Ammon's horn (tissue), 1 donor: ENCODE measurements around the gene INSIG1.
A peak's percentile ranks its signal among the peaks of the same experiment; 100 is the strongest.

Experiments used
- DNase-seq: peaks from one replicate; pipeline ENCODE4 v3.0.0-alpha.2; 2016; ENCODE audit warnings: low spot score

INSIG1 gene

DNA sequence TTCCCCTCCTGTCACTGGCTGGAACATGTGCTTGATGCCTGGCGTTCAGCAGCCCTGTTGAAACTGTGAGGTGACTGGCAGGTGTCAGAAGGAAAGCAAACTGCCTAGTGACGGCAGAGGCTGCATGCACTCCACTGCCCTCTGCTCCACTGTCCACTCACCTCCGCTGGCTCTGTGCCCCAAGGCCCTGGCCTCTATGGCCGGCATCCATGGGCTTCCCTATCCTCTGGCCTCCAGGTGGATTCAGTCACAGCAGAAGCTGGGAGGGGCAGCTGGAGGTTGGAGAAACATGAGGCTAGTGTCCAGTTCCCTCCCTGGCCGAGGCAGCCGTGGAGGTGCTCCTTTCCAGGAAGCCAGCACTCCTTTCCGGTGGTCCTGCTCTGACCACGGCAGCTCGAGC is 31.2 kb upstream of the INSIG1 start:
- DNase-seq, result no peak

DNA sequence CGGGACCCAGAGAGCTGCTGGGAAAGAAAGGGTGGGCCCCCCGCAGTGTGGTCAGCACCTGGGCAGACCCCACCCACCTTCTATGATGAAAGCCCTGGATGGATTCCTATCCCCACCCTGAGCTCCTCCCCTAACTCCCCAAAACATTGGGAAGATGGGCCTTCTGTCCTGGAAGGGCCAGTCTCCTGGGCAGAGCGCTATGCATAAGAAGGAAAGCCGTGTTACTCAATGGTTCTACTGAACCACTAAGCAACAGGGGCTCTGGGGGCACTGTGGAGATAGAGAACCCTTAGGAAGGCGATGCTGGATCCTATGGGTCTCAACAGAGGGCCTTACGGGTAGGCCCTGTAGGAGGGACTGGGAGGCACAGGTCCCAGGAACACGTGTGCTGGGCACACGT is 30.7 kb upstream of the INSIG1 start:
- no peak for DNase-seq

DNA sequence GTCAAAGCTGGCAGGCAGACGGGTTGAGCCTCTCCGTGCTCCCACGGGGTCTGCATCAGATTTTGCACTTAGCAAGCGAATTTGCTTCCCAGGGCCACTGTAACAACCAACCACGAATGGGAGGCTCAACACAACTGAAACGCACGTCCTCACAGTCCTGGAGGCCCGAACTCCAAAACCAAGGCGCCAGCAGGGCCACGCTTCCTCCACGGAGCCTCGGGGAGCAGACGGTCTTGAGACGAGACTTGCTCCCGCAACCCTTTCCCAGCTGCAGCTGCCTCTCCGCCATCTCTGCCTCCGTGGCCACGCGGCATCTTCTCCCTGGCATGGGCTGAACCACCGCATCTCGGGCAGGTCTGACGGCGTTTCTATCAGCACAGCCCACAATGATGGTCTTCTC is 30.2 kb upstream of the INSIG1 start:
- DNase-seq, result no peak

DNA sequence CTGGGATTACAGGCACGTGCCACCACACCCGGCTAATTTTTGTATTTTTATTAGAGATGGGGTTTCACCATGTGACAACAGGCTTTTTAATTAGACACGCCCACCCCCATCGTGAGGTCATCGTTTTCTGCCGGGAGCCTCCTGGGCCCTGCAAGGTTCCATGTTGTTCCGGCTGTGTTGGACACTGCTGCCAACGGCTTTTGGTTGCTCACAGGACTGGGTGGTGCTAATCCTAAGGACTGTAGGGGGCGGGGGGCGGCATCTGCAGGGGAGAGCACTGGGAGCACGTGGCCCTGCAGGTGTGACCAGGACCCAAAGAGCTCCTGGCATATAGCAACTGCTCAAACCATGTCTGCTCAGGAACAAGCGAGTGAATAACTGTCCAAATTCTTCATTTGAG is 29.5 kb upstream of the INSIG1 start:
- no peak for DNase-seq

DNA sequence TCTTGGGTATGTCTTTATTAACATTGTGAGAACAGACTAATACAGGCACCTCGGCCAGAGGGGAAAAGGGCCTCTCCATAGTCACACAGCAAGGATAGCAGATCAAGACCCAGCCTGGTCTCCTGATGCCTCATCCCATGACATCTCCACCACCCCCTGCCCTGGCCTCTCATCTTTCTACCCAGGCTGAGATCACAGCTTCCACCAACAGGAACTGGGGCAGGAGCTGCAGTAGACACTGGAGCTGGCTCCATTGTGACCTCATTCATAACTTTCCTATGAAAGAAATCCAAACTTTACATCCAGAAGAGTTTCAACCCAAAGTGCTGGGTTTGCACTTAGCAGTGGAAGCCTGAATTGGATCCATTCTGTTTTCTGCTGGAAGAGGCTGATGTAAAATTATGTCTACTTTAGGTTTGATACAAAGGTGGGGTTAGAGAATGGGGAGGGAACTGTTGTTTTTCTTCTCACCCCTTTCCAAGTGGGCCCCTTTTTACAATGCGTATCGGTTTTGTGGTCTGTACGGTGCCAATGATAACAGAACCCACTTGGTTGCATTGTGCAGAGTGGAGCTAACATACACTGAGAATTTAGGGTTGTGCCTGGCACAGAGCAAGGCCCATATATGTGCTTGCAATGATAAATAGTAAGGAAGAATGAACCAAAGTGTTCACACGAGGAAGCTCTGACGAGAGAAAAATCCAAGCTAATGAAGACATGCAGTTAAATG is 28.6 kb upstream of the INSIG1 start:
- no peak for DNase-seq

DNA sequence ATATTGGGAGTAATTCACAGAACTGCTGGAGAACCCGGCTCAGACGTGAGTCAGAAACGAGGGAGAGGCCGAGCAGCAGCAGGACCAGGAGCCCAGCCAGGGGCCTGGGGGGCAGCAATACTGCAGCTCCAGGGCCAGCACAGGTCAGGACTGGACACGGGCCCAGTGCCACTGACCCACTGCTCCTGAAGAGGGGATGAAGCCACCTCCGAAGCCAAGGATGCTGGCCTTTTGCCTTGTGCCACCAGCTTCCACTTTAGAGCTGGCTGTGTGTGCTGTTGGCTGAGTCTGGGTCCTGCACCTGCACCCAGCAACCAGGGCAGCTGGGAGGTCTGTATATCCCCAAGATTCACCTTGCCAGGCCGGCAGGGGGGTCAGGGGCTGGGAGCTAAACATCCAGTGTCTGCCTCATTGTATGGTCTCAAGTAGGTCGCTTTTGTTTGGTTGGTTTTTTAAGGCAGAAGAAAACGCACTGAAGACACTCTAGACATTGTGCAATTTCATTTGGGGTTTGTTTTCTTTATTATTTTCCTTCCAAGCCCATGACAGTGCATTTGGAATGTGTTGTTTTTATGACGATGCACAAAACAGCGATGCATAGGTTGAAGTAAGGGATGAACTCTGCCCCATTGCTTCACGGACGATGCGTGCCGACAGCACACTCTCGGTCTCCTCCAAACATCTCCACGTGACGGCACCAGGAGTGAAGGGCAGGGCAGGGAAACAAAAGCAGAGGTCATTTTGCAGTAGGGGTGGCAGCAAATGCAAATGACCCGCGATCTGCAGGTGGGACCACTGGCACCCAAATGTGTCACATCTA is 27.7 kb upstream of the INSIG1 start:
- DNase-seq, result no peak

DNA sequence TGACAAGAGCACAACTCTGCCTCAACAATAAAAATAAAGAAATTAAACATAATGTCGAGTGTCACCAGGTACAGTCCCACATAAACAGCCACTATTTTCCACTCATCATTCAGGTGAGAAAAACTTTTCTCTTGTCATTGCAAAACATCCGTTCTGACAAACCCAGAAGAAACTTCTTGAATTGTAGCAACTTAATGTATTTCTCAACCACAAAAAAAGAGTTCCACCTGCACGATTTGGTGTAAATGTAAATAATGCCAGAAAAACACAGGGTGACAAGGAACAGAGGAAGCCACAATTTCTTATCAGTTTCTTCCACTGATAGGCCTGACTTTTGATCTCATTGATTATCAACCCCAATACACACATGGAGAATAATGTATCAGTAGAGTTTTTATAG is 26.8 kb upstream of the INSIG1 start:
- DNase-seq, result no peak

DNA sequence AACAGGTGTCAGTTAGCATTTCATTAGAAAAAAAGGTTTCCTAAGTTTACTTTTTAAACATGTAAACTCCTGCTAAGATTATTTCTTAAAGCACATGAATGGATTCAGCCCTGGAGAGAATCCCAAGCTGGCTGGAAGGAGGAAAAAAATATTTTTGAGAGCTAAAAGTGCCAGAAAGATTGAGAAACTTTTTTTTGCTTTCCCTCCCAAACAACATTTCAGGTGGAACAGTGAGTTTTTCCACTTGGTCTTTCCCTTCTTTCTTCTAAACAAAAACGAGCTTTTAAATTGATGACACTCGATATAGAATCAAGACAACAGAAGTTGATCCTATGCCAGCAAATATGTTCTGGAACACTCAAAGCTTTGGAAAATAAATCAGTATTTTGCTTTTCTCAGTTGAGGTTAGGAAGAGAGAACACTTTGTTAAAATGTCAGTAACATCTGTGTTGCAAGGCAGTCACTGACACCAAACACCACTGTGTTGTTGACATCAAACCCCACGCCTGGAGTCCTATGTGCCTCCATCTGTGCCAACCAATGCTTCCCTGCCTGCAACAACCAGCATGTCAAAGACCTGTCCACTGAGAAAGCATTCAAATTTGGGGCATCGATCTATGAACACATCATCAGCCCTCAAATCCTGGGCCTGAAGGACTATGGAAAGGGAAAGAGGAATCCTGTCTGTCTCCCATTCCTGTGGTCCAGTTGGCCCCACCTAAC is 22.9 kb upstream of the INSIG1 start:
- DNase-seq, result no peak

DNA sequence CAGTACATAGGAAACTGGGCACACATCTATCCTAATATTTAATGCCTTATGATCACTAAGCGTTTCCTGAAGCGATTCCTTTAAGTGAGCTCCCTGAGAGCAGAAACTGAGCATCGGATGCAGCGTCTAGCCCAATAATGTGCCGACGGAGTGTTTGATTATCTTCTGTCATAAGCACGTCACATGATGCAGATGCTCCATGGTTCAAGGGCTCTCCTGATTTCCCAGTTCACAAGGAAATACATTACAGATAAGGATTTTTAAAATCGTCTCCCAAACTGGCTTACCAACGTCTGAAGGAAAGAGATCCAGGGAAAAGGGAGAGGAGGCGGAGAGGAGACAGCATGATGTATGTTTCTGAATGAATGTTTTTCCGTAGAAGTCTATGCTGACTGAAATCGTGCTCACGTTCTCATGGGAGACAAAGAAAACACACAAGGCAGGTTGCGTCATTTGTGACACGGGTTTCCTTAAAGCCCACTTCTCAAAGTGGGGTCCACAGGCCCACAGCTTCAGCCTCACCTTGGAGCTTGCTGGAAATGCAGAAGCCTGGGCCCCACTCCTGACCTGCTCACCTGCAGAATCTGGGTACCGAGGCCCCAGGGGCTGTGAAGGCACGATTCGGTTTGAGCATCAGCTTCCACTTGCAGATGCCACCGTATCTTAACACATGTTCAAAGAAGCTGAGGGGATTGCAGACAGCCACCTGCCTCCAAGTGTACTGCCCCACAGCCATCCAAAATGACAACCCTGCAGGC is 21.5 kb upstream of the INSIG1 start:
- no peak for DNase-seq

DNA sequence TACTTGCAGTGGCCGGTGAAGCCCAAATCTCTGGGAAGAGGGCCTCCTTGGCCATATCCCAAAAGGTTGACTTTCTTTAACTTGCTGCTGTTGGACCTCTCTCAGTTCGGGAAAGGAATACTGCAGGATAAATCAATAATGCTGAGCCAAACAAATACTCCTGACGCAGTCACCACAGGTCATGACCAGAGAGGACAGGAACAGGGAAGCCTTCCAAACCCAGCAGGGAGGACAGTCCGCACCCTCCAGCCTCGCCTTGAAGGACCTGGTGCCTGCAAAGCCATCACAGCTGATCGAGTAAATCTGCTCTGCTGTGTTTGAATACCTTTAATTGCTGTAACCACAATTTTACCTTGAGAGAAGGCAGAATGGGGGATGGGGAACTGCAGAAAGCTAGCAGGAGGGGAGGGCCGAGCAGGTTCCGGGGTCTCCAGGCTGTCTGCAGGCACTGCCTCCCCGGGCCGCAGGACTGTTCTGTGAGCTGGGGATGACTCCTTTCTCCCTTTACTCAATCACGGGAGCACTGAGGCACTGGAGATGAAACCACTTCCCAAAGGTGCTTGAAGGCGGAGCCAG is 20.8 kb upstream of the INSIG1 start:
- no peak for DNase-seq

DNA sequence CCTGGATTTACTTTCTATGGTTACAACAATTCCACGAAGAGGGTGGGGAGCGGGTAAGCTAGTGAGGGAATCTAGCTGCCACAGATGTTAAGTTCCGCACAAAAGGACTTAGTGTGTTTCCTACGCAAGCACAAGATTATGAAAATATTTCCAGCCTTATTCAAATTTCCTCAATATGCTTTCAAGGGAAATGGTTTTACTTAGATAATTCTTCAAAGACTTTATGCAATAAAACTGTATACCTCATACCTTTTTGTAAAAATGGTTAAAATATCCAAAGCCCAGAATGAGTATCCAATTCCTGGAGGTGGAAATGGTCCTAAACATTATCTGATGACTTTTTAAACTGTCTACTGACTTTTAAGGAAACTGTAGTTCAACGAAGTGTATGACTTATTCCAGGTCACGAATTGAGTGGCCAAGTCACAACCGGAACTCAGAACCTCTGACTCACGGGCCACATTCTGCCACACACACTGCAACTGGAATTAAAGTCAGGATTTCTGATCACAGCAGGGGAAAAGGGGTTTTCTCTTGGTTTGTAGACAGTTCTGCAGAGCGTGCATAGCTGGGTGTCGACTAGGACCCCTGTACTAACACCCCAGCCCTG is 20.2 kb upstream of the INSIG1 start:
- no peak for DNase-seq

DNA sequence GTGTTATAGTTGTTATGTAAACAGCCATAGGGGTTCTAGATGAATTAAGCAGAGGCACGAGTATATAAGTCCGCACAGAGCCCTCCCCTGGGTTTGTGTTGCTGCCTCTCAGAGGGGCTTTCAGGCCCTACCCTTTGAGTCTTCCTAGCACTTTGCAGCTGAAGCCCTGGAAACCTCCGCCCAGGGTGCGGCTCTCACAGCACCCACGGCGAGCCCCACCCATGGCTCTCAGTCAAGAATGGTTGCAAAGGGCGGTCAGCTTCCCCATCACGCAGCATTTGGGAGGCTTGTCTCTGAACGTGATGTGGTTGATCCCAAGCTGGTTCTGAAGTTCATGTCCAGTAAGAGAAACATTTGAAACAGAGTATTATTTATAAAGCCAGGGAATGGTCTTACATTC is 18.8 kb upstream of the INSIG1 start:
- no peak for DNase-seq

DNA sequence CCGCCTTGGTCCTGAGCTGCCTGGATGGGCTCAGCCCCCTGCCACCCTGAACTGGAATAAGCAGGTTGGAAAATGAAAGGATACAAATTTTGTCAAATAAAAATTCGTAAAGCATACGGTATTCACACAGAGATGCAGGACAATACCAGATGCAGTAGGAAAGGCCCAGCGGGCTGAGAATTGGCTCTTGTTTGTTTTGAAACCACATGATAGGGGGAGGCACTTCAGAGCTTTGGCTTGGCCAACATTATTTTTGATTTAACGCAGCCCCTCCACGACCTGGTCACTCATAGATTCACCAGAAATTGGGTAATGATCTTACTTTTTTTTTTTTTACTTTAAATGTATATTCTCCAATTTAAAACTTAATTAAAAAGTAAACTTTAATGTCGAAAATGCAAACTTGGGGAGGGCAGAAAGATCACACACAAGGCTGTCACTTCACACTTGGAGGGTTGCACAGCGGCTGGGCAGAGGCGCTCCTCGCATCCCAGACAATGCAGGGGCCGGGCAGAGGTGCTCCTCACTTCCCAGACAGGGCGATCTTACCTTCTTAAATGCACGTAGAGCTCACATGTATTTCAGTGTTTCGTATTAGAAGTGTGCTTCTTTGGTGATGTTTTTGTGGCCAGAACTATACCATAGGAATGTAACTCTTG is 17.8 kb upstream of the INSIG1 start:
- no peak for DNase-seq

DNA sequence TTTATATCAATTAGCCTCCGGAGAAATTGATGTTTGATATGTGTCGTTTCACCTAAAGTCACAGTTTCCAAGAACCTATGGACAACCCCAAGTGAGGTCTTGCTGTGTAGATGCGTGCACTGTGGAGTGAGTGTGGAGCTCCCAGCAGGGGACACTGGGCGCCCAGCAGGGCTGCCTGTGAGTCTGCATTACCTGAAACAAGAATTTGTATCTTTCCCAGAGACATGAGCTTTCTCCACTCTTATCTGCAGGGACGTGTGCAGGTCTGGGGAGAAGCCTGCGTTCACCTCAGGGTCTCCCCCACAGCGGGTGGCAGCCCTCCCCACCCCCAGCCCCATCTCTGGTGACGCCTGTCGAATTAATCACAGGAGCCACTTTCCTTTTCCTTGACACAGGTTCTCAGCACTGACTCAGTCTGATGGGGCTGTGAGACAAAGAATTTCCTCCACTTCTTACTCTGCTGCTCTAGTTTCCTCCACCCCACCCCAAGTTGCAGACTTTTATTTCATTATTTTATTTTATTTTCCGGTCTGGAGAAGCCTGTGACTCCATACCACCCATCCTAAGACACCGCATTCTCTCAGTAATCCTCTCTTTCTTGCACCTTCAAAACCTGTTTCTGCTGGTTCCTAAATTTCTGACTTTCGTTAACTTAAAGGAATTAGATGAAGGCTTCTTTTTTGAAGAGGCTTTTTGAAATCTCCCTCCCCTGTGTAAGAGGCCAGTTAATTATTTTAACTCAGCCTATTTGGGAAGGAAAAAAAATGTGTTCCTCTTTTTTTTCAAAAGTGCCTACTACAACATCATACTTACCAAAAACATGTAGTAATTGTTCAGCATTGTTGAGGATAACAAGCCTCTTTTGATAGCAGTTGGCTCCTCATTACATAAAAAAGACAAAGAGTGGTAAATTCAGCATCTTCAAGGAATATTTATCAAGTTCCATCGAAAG is 17.0 kb upstream of the INSIG1 start:
- no peak for DNase-seq

DNA sequence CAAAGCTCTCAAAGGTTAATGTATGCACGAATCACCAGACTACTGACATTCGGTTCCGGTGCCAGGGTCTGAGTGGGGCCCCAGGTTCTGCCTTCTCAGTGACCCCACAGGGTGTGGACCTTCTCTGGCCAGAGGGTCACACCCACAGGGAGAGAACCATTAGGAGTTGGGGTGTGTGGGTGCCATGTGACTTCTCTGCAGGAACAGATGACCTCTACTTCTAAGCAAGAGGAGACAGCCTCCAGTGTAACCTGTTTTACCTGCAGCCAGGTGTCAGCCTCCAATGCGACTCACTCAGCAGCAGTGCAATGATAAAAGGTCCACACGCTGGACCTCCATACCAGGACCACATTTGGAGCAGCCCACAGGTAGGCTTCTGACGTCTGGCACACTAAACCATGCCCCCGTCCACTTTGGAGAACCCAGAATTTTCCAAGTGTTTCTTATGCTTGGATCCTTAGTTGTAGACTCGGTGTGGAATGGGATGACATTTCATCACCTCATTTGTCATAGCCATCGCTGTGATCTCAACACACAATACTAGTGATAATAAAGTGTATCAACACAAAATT is 16.2 kb upstream of the INSIG1 start:
- no peak for DNase-seq

DNA sequence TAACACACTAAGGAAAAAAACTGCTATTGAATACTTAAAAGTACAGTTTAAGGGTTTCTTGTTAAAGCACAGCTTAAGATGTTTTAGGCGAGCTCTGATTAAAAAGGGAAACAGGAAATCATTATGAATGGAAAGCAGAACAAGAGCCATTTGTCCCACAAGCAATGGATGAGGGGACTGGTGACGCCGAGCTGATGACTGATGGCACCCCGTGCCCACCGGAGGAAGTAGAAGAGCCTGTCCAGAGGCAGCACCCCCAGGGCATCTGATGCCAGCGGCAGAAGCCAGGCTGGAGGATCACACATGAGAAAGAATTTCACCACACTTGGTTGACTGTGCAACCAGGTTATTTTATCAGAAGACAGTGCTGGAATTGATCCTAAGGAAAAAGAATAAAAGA is 15.0 kb upstream of the INSIG1 start:
- peak; percentile 43 for DNase-seq

DNA sequence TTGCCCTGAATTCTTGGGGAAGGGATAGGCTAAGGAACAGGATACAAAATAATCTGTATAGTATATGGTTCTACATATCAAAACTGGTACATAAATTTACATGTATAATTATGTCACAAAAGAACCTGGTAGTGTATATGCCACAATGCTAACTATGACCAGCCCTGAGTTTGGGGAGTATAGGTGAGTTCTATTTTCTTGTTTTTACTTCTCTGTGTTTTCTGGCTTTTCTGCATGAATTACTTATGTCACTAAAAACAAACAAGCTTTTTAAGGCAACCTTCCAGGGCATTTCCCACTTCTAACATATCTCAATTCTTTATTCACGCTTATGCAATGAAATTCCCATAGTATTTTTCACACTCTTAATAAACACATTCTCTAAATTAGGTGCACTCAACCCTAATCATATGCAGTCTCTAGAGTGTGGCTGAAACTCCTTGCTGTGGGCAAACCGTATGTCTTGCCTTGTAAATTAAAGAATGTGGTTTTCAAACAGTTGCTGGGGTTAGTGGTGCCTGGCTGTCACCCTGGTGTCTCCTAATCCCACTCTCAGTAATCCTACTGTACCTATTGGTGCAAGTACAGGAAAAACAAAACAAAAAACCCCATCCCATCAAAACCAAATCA is 14.0 kb upstream of the INSIG1 start:
- no peak for DNase-seq

DNA sequence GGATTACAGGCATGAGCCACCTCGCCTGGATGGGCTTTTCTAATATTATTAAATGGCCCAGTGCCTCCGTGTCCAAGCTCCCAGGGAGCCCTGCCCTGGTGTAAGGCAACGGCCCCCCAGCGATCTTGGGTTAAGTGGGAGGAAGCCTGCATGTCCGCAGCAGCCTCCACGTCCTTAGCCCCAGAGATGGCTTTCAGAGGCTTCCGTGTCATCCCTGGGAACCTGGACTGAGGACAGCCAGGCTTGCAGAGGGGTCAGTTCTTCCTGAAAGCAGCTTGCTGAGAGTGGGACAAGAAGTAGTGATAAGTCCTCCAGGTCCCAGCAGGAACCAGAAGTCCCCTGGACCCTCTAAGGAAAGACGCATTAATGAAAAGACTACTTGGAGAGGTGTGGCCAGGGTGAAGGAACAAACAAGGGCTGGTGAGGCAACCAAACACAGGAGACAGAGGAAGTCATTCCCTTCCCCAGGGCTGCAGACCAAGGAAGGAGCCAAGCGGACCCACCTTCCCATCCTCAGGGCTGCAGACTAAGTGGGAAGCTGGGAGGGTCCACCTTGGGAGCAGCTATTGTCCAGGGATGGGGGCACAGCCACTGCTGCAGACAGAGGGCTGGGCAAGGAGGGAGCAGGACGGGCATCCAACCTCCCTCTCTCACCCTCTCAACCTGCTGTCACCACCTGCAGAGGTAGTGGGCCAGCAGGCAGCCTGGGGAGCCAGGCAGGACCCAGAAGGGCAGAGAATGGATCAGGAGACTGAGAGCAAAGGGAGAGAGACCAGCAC is 13.0 kb upstream of the INSIG1 start:
- DNase-seq, result no peak
